Natural killer cell (primary cell): ENCODE results near the gene RAD23A. TPM values are rescaled to one million over a fixed set of nuclear protein-coding genes. Genes with fewer than 3 reads are reported as not detected.
A peak's percentile ranks its signal among the peaks of the same experiment; 100 is the strongest.

Source experiments
- ATAC-seq, 3 donors: fragments of 150-1000 bp in 2 of 3; fragments of 200-7000 bp in 1 of 3; cut with Tn5 transposase; 1 replicate in 1 of 3; 2 replicates in 2 of 3; pipeline ENCODE4 v1.10.0; 2021; ENCODE audit warnings: mild to moderate bottlenecking in 2 of 3, moderate library complexity in 2 of 3
- DNase-seq, 2 donors: peaks; one replicate each; pipeline versions ENCODE4 v3.0.0 to v3.0.0-alpha.2; 2013 to 2021; ENCODE audit warnings: mixed read lengths in 1 of 2
- H3K27ac ChIP-seq: one replicate; pipeline ENCODE4 v1.5.1; 2013; ENCODE audit warnings: mild to moderate bottlenecking, low read length
- H3K27me3 ChIP-seq: one replicate; pipeline ENCODE4 v1.6.1; 2013; ENCODE audit warnings: low read length; ENCODE audit not compliant: control insufficient read depth, insufficient read depth
- H3K36me3 ChIP-seq: one replicate; pipeline ENCODE4 v1.6.1; 2013; ENCODE audit warnings: low read length; ENCODE audit not compliant: control insufficient read depth, insufficient read depth
- H3K4me1 ChIP-seq: one replicate; pipeline ENCODE4 v1.6.1; 2013; ENCODE audit warnings: low read length; ENCODE audit not compliant: control insufficient read depth, insufficient read depth
- H3K4me3 ChIP-seq: one replicate; pipeline ENCODE4 v1.5.1; 2013; ENCODE audit warnings: low read length
- H3K9me3 ChIP-seq: one replicate; pipeline ENCODE4 v1.6.1; 2013; ENCODE audit warnings: low read length; ENCODE audit not compliant: control insufficient read depth, insufficient read depth
- H3K27ac Mint-ChIP-seq, 2 donors: one replicate each; pipeline ENCODE4 v1.8.0; 2022; ENCODE audit warnings: mild to moderate bottlenecking in 2 of 2, mixed read lengths in 2 of 2, moderate library complexity in 1 of 2
- H3K27me3 Mint-ChIP-seq, 2 donors: one replicate each; pipeline ENCODE4 v1.8.0; 2022; ENCODE audit warnings: low read depth in 2 of 2, mixed read lengths in 2 of 2
- H3K36me3 Mint-ChIP-seq: one replicate; pipeline ENCODE4 v1.8.0; 2022; ENCODE audit warnings: mixed read lengths
- H3K4me1 Mint-ChIP-seq, 2 donors: one replicate each; pipeline ENCODE4 v1.8.0; 2022; ENCODE audit warnings: mixed read lengths in 2 of 2
- H3K4me3 Mint-ChIP-seq: one replicate; pipeline ENCODE4 v1.8.0; 2022; ENCODE audit warnings: mild to moderate bottlenecking, moderate library complexity, mixed read lengths
- H3K9me3 Mint-ChIP-seq, 2 donors: one replicate each; pipeline ENCODE4 v1.8.0; 2022; ENCODE audit warnings: mixed read lengths in 2 of 2
- CTCF ChIP-seq: fragments of 200-600 bp; IDR thresholded peaks from one replicate; pipeline ENCODE4 v1.8.0; 2022; ENCODE audit warnings: antibody characterized with exemption
- WGBS: methylation state at CpG from one replicate; pipeline ENCODE4 v1.1.7; 2013; ENCODE audit warnings: missing lambda C conversion rate; ENCODE audit not compliant: insufficient coverage; 5-methylcytosine and 5-hydroxymethylcytosine counted together
- intact Hi-C: fragments of 100-400 bp; cut with micrococcal nuclease; formaldehyde crosslinking; loops from one replicate; pipeline ENCODE4 v1.14.2; 2022
- total RNA-seq, 4 donors: library from RNA; stranded (reverse); fragments of 120-200 nt in 1 of 4; gene quantifications; one replicate each; pipeline versions ENCODE4 v1.2.3 to v1.2.4, GENCODE V29; 2013 to 2022

RAD23A gene
- total RNA-seq, 3 donors from 2014 or later (not counting 1 experiment from before 2014, with no cell fraction given), result 79.2 to 81.2 (median 80.3) TPM

- no peak overlapping the region for H3K4me3 Mint-ChIP-seq
- intact Hi-C loops, result loop anchor here (5.0 kb wide), 1 partner anchor 144 kb away; the partner anchor contains the start of gene JUNB
- 31% methylated on average over 6 of the region's 7 CpGs for WGBS
- ATAC-seq (no peak), DNase-seq (peak in 1 of 2 donors; percentile 28)
- no peaks in the 10 kb centered on the region for H3K36me3 Mint-ChIP-seq
- Histone ChIP-seq H3K36me3 (peaks cover 21% of the 10 kb centered on the region), H3K9me3 (no peaks in the 10 kb centered on the region), H3K27me3 (no peaks in the 10 kb centered on the region), H3K4me3 (no peak overlapping the region), H3K27ac (no peak overlapping the region), H3K4me1 (peaks cover 69% of the 10 kb centered on the region)
- TF ChIP-seq CTCF, result no peak
- H3K27ac Mint-ChIP-seq, result no peak overlapping the region
- no peaks in the 10 kb centered on the region for H3K27me3 Mint-ChIP-seq
- H3K4me1 Mint-ChIP-seq, result peaks cover 51 to 58% of the 10 kb centered on the region in 2 donors
- no peaks in the 10 kb centered on the region for H3K9me3 Mint-ChIP-seq
Measured at GRCh38 chr19:12936582-12936981, 9.1 kb upstream of the RAD23A start.

GRCh38 chr19:12937093-12937926, 8.4 kb upstream of the RAD23A start:
- ATAC-seq (no peak), DNase-seq (peak in 1 of 2 donors; percentile 46)
- Histone ChIP-seq H3K27me3 (no peaks in the 10 kb centered on the region), H3K4me3 (peak overlapping the region; percentile 50), H3K4me1 (peaks cover 66% of the 10 kb centered on the region), H3K36me3 (peaks cover 29% of the 10 kb centered on the region), H3K9me3 (no peaks in the 10 kb centered on the region), H3K27ac (peak overlapping the region; percentile 66)
- H3K27me3 Mint-ChIP-seq, result no peaks in the 10 kb centered on the region
- H3K27ac Mint-ChIP-seq, result peak overlapping the region; percentile 96
- TF ChIP-seq CTCF, result no peak
- H3K4me1 Mint-ChIP-seq, result peaks cover 51 to 55% of the 10 kb centered on the region in 2 donors
- intact Hi-C loops, result loop anchor here (5.0 kb wide), 1 partner anchor 145 kb away; the partner anchor contains the start of gene JUNB
- 13% methylated on average over 23 of the region's 23 CpGs for WGBS
- H3K36me3 Mint-ChIP-seq, result no peaks in the 10 kb centered on the region
- no peaks in the 10 kb centered on the region for H3K9me3 Mint-ChIP-seq
- H3K4me3 Mint-ChIP-seq, result peak overlapping the region; percentile 96

- peak within 1 kb of the TSS; percentile 85 for H3K4me3 ChIP-seq
- H3K9me3 ChIP-seq, result no peaks in the 10 kb centered on the region
- peak within 1 kb of the TSS; percentile 96 for H3K27ac Mint-ChIP-seq
- DNase-seq (peak; percentile 99), ATAC-seq (peak; percentile 84 to 96 (median 87))
- H3K27ac ChIP-seq, result peak within 1 kb of the TSS; percentile 78
- no peak for TF ChIP-seq CTCF
- peaks cover 46 to 48% of the 10 kb centered on the region in 2 donors for H3K4me1 Mint-ChIP-seq
- H3K36me3 ChIP-seq, result peaks cover 36% of the 10 kb centered on the region
- WGBS, result under 1% methylated on average over 63 of the region's 63 CpGs
- no peaks in the 10 kb centered on the region for H3K27me3 Mint-ChIP-seq
- no peaks in the 10 kb centered on the region for H3K36me3 Mint-ChIP-seq
- no peaks in the 10 kb centered on the region for H3K9me3 Mint-ChIP-seq
- intact Hi-C loops, result loop anchor here (1.0 to 5.0 kb wide), 3 partner anchors 47 to 146 kb away; partner anchors contain the start of genes GCDH and JUNB
- H3K4me3 Mint-ChIP-seq, result peak within 1 kb of the TSS; percentile 96
- H3K27me3 ChIP-seq, result no peaks in the 10 kb centered on the region
- peaks cover 57% of the 10 kb centered on the region for H3K4me1 ChIP-seq
Measured at GRCh38 chr19:12937927-12938778, 7.5 kb upstream of the RAD23A start, which contains the start of gene CALR. Gene CALR, plus strand, starts transcription at chr19:12938609. Its CDS starts 71 bp downstream, at chr19:12938680.
